ENCODE results near the gene ACSS1. TPM values are rescaled to one million over a fixed set of nuclear protein-coding genes. Genes with fewer than 3 reads are reported as not detected.

Gene ACSS1
- total RNA-seq, 1 experiment from 2014 or later: 0.61 TPM

GRCh38 chr20:25045343-25045712, 12.6 kb downstream of the ACSS1 start:
- Histone ChIP-seq H2BK15ac (ENCODE audit: low read depth, low read length) (no peak overlapping the region), H3K79me2 (ENCODE audit: insufficient read depth, low read length) (no peaks in the 10 kb centered on the region), H3K4ac (ENCODE audit: low read depth, low read length) (no peak overlapping the region), H2AFZ (ENCODE audit: low read length) (no peak overlapping the region), H3K4me1 (ENCODE audit: insufficient read depth, low read length) (no peaks in the 10 kb centered on the region; the same call in 1 of the 2 replicates), H3K4me2 (ENCODE audit: insufficient read depth, insufficient read length, low read length) (no peak overlapping the region), H3T11ph (ENCODE audit: low read length) (no peak overlapping the region), H3K14ac (ENCODE audit: insufficient read depth, low read length) (no peak overlapping the region; the same call in 1 of the 2 replicates), H2BK12ac (ENCODE audit: insufficient read length, low read depth, low read length) (no peak overlapping the region), H4K5ac (ENCODE audit: insufficient read length, low read depth, low read length) (no peak overlapping the region), H3K27ac (ENCODE audit: insufficient read length, low read depth, low read length) (no peak overlapping the region), H3K9me3 (ENCODE audit: control insufficient read depth, low read depth, low read length) (no peaks in the 10 kb centered on the region), H3K23me2 (ENCODE audit: insufficient read length, low read depth, low read length, poor library complexity, severe bottlenecking) (no peaks in the 10 kb centered on the region), H3K23ac (ENCODE audit: insufficient read length, low read depth, low read length) (no peak overlapping the region), H4K8ac (replicated peaks; ENCODE audit: insufficient read length, low read depth, low read length) (no peak overlapping the region), H2BK5ac (ENCODE audit: insufficient read length, low read length) (no peak overlapping the region), H4K91ac (ENCODE audit: insufficient read length, low read depth, low read length) (no peak overlapping the region), H2BK120ac (ENCODE audit: low read depth, low read length, poor library complexity, severe bottlenecking) (no peak overlapping the region), H3K79me1 (ENCODE audit: insufficient read depth, low read depth, low read length, poor library complexity, severe bottlenecking) (no peaks in the 10 kb centered on the region), H3K9ac (ENCODE audit: extremely low read depth, insufficient read length, low read length) (no peak overlapping the region), H3K27me3 (ENCODE audit: insufficient read depth, low read length) (no peaks in the 10 kb centered on the region; the same call in 1 of the 2 replicates), H3K18ac (ENCODE audit: insufficient read length, low read depth, low read length) (no peak overlapping the region), H4K20me1 (ENCODE audit: control insufficient read depth, insufficient read depth, insufficient read length) (no peaks in the 10 kb centered on the region), H2BK20ac (ENCODE audit: low read depth, low read length, poor library complexity, severe bottlenecking) (no peak overlapping the region), H2AK5ac (ENCODE audit: insufficient read length, low read length) (no peak overlapping the region), H3K56ac (ENCODE audit: insufficient read length, low read depth, low read length) (no peak overlapping the region)
- H3K27me3 Mint-ChIP-seq (ENCODE audit: low read depth): peaks cover 10% of the 10 kb centered on the region
- H3K36me3 Mint-ChIP-seq (ENCODE audit: insufficient read depth in 1 of 3, low read depth in 3 of 3): no peaks in the 10 kb centered on the region
- no CpG with 5 or more reads among the region's 9 CpGs for WGBS (ENCODE audit: extremely low coverage, insufficient read length, low lambda C conversion rate)
- H3K4me3 Mint-ChIP-seq: no peak overlapping the region
- no peak for TF ChIP-seq CTCF (conservative IDR thresholded peaks at IDR 0.05)
- DNase-seq: no peak
- H3K27ac Mint-ChIP-seq: no peak overlapping the region
- no peaks in the 10 kb centered on the region for H3K9me3 Mint-ChIP-seq
- H3K4me1 Mint-ChIP-seq: peaks cover 2% of the 10 kb centered on the region in 2 experiments; a peak in 1 of 4 replicates

Measured in H9 (cell line).